Neural crest cell (in vitro differentiated cells): Measurements from ENCODE around the gene N4BP2. TPM values are rescaled to one million over a fixed set of nuclear protein-coding genes. Genes with fewer than 3 reads are reported as not detected.

ENCODE experiments used
- DNase-seq: peaks from one replicate; pipeline ENCODE4 v3.0.0; 2021; ENCODE audit warnings: low read depth, mixed read lengths, low spot score
- H3K27ac Mint-ChIP-seq: one replicate; pipeline ENCODE4 v1.8.0; 2021; ENCODE audit warnings: mild to moderate bottlenecking, mixed read lengths; ENCODE audit not compliant: unreplicated experiment
- H3K27me3 Mint-ChIP-seq: 2 replicates; pipeline ENCODE4 v1.8.0; 2021; ENCODE audit warnings: low read depth, mild to moderate bottlenecking, mixed read lengths
- H3K36me3 Mint-ChIP-seq: 2 replicates; pipeline ENCODE4 v1.8.0; 2021; ENCODE audit warnings: low read depth, mild to moderate bottlenecking, mixed read lengths
- H3K4me1 Mint-ChIP-seq: 2 replicates; pipeline ENCODE4 v1.8.0; 2021; ENCODE audit warnings: mixed read lengths
- H3K4me3 Mint-ChIP-seq: one replicate; pipeline ENCODE4 v1.8.0; 2021; ENCODE audit warnings: mild to moderate bottlenecking, mixed read lengths
- H3K9me3 Mint-ChIP-seq: 2 replicates; pipeline ENCODE4 v1.8.0; 2021; ENCODE audit warnings: mixed read lengths
- total RNA-seq: library from RNA; stranded (reverse); gene quantifications from 2 replicates; pipeline ENCODE4 v1.2.1, GENCODE V29; 2021
- TF ChIP-seq, protein P1 (sequence below): fragments of 200-600 bp; sonication (generic); conservative IDR thresholded peaks from 2 replicates; pipeline ENCODE4 v1.5.0; 2021; ENCODE audit warnings: antibody characterized with exemption, mild to moderate bottlenecking

Gene N4BP2
- total RNA-seq, 1 donor from 2014 or later, result 25.2 TPM

GRCh38 chr4:40182001-40182400 is 125.4 kb downstream of the N4BP2 start:
- H3K27me3 Mint-ChIP-seq, result no peaks in the 10 kb centered on the region
- peaks cover 5% of the 10 kb centered on the region for H3K4me1 Mint-ChIP-seq
- DNase-seq, result no peak
- H3K4me3 Mint-ChIP-seq, result no peak overlapping the region
- TF ChIP-seq, protein P1, sequence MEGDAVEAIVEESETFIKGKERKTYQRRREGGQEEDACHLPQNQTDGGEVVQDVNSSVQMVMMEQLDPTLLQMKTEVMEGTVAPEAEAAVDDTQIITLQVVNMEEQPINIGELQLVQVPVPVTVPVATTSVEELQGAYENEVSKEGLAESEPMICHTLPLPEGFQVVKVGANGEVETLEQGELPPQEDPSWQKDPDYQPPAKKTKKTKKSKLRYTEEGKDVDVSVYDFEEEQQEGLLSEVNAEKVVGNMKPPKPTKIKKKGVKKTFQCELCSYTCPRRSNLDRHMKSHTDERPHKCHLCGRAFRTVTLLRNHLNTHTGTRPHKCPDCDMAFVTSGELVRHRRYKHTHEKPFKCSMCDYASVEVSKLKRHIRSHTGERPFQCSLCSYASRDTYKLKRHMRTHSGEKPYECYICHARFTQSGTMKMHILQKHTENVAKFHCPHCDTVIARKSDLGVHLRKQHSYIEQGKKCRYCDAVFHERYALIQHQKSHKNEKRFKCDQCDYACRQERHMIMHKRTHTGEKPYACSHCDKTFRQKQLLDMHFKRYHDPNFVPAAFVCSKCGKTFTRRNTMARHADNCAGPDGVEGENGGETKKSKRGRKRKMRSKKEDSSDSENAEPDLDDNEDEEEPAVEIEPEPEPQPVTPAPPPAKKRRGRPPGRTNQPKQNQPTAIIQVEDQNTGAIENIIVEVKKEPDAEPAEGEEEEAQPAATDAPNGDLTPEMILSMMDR, result no peak
- H3K9me3 Mint-ChIP-seq, result no peaks in the 10 kb centered on the region
- no peak overlapping the region for H3K27ac Mint-ChIP-seq
- no peaks in the 10 kb centered on the region for H3K36me3 Mint-ChIP-seq

DNA sequence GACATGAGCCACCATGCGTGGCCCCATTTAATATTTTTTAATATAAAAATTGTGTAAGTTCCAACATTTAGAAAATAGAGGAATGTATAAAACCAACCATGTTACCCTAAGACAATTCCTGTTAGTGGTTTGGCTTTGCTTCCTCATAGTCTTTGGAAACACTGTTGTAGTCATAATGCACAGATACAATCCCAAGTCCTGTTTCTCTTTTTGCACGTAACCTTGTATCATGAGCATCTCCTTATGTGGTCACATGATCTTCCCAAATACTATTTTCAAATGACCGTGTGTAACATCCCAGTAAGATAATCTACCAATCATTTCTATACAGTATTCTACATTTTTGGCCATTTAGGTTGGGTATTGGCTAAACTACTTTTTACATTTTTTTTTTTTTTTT is 126.3 kb downstream of the N4BP2 start:
- TF ChIP-seq, protein P1, result no peak
- Mint-ChIP-seq H3K4me1 (peaks cover 9% of the 10 kb centered on the region), H3K27ac (no peak overlapping the region), H3K36me3 (no peaks in the 10 kb centered on the region), H3K27me3 (no peaks in the 10 kb centered on the region), H3K9me3 (no peaks in the 10 kb centered on the region), H3K4me3 (no peak overlapping the region)
- DNase-seq, result no peak

- no peaks in the 10 kb centered on the region for H3K9me3 Mint-ChIP-seq
- no peak for DNase-seq
- TF ChIP-seq, protein P1, result no peak
- no peaks in the 10 kb centered on the region for H3K36me3 Mint-ChIP-seq
- no peaks in the 10 kb centered on the region for H3K27me3 Mint-ChIP-seq
- H3K4me3 Mint-ChIP-seq, result no peak overlapping the region
- no peak overlapping the region for H3K27ac Mint-ChIP-seq
- H3K4me1 Mint-ChIP-seq, result peaks cover 4% of the 10 kb centered on the region
Measured at GRCh38 chr4:40183615-40184411, 127.2 kb downstream of the N4BP2 start.

DNA sequence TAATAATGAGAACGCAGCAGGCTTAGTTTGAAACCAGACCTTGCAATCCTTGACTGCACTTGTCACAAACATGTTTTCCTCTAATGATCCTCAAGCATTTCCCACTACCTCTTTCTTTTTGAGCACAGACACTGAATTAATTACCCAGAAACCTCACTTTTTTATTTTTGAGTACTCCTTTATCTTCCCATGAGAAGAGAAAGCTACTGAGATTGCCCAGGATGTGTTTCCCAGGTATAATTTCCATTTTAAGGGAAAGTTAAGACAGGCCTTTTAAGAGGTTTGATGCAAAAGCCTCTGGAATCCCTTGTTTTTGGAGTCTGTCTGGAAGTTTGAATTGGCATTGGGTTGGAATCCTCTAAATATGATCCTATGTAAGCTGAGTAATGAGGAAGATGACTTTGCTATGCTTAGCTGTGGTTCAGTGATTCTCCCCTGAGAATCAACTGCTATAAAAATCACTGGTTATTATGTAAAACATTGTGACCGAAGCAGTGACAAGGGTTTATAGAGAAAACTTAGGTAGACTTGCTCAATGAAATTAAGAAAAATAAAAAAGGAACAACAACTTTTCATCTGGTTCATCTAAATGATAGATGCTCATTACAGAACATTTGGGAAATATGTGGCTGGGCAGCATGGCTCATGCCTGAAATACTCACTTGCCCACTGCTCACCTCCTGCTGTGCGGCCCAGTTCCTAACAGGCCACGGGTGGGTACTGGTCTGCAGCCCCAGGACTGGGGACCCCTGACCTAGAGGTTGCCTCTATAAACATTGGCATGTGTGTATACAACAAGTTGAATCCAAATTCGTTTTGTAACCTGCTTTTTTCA is 129.4 kb downstream of the N4BP2 start:
- Mint-ChIP-seq H3K27ac (no peak overlapping the region), H3K36me3 (no peaks in the 10 kb centered on the region), H3K9me3 (no peaks in the 10 kb centered on the region), H3K27me3 (no peaks in the 10 kb centered on the region), H3K4me1 (peaks cover 4% of the 10 kb centered on the region), H3K4me3 (no peak overlapping the region)
- DNase-seq, result no peak
- TF ChIP-seq, protein P1, result no peak

- no peak overlapping the region for H3K4me3 Mint-ChIP-seq
- no peaks in the 10 kb centered on the region for H3K36me3 Mint-ChIP-seq
- H3K27ac Mint-ChIP-seq, result no peak overlapping the region
- no peak for DNase-seq
- no peaks in the 10 kb centered on the region for H3K9me3 Mint-ChIP-seq
- TF ChIP-seq, protein P1, result no peak
- H3K4me1 Mint-ChIP-seq, result peaks cover 4% of the 10 kb centered on the region
- no peaks in the 10 kb centered on the region for H3K27me3 Mint-ChIP-seq
Measured at GRCh38 chr4:40186665-40187014, 130.0 kb downstream of the N4BP2 start.
